Gastrocnemius medialis (tissue), 4 donors: ENCODE data around the gene FHOD3. TPM values are rescaled to one million over a fixed set of nuclear protein-coding genes. Genes with fewer than 3 reads are reported as not detected.
A peak's percentile ranks its signal among the peaks of the same experiment; 100 is the strongest.

Source experiments
- ATAC-seq, 2 donors: fragments of 150-250 bp; one replicate each; pipeline ENCODE4 v1.9.1; 2016
- DNase-seq, 2 donors: peaks; one replicate each; pipeline ENCODE4 v3.0.0-alpha.2; 2019
- H3K27ac ChIP-seq, 4 donors: fragments of 200-600 bp; sonication (generic); 1 replicate in 1 of 4; 2 replicates in 3 of 4; pipeline ENCODE4 v1.5.1; 2016 to 2018; ENCODE audit warnings: mild to moderate bottlenecking in 2 of 4, moderate library complexity in 1 of 4
- H3K27me3 ChIP-seq, 3 donors: fragments of 200-600 bp; sonication (generic) in 2 of 3; 1 replicate in 1 of 3; 2 replicates in 2 of 3; pipeline versions ENCODE4 v1.5.1 to v1.6.0; 2016 to 2019; ENCODE audit warnings: mild to moderate bottlenecking in 1 of 3, moderate library complexity in 1 of 3
- H3K36me3 ChIP-seq, 2 donors: fragments of 200-600 bp; sonication (generic) in 1 of 2; one replicate each; pipeline ENCODE4 v1.5.1; 2017 to 2018
- H3K4me1 ChIP-seq, 2 donors: fragments of 200-600 bp; sonication (generic) in 1 of 2; one replicate each; pipeline ENCODE4 v1.5.1; 2016 to 2017; ENCODE audit warnings: mild to moderate bottlenecking in 2 of 2
- H3K4me3 ChIP-seq, 4 donors: fragments of 200-600 bp; sonication (generic) in 3 of 4; 1 replicate in 1 of 4; 2 replicates in 3 of 4; pipeline ENCODE4 v1.5.1; 2016 to 2019; ENCODE audit warnings: mild to moderate bottlenecking in 2 of 4
- H3K9me3 ChIP-seq, 3 donors: fragments of 200-600 bp; sonication (generic) in 2 of 3; 1 replicate in 1 of 3; 2 replicates in 2 of 3; pipeline ENCODE4 v1.5.1; 2016 to 2019
- CTCF ChIP-seq, 5 experiments: fragments of 450-650 bp in 3 of 5; fragments of 200-600 bp in 2 of 5; sonication (generic) in 2 of 5; IDR thresholded peaks in 4 of 5; conservative IDR thresholded peaks in 1 of 5; 1 replicate in 4 of 5; 2 replicates in 1 of 5; pipeline ENCODE4 v1.5.1; 2016 to 2019; ENCODE audit warnings: antibody characterized with exemption in 5 of 5, mild to moderate bottlenecking in 3 of 5, moderate library complexity in 3 of 5
- POLR2A ChIP-seq, 2 donors: fragments of 450-650 bp; IDR thresholded peaks; one replicate each; pipeline ENCODE4 v1.6.1; 2017; ENCODE audit warnings: antibody characterized with exemption in 2 of 2, mild to moderate bottlenecking in 2 of 2, moderate library complexity in 2 of 2
- in situ Hi-C, 4 donors: fragments of 200-750 bp; cut with MboI; loops; one replicate each; pipeline versions ENCODE4 v1.15.0 to v1.8.0; 2017; ENCODE audit warnings: low sequenced_read_pairs in 4 of 4
- intact Hi-C: fragments of 100-400 bp; cut with DNase I; formaldehyde crosslinking; loops from one replicate; pipeline ENCODE4 v1.15.1; 2023; ENCODE audit warnings: low total_unique reads
- total RNA-seq, 4 donors: library from RNA; depleted of rRNA; stranded (reverse); fragments of >200 nt; gene quantifications; one replicate each; pipeline versions ENCODE4 v1.1.0 to v1.2.3, GENCODE V29; 2016

The FHOD3 gene
- total RNA-seq, 4 donors from 2014 or later: 10.0 to 32.5 (median 17.0) TPM

- TF ChIP-seq POLR2A (IDR thresholded peaks at IDR 0.05): no peak
- peak in 1 of 5 experiments; percentile 11 for TF ChIP-seq CTCF (IDR thresholded peaks at IDR 0.05 in 4 of 5, conservative IDR thresholded peaks at IDR 0.05 in 1 of 5)
These were observed 680 bp upstream of the FHOD3 start for GRCh38 chr18:36296650-36297416.

GRCh38 chr18:36298126-36298741 lies 721 bp downstream of the FHOD3 start:
- H3K9me3 ChIP-seq: no peaks in the 10 kb centered on the region
- H3K27me3 ChIP-seq: no peaks in the 10 kb centered on the region
- peak overlapping the region; percentile 66 to 99 (median 74) for H3K4me3 ChIP-seq
- peak overlapping the region; percentile 71 to 87 (median 82) for H3K27ac ChIP-seq
- H3K36me3 ChIP-seq: no peaks in the 10 kb centered on the region
- ATAC-seq: peak; percentile 14 to 36
- TF ChIP-seq CTCF (IDR thresholded peaks at IDR 0.05 in 4 of 5, conservative IDR thresholded peaks at IDR 0.05 in 1 of 5) (no peak), POLR2A (IDR thresholded peaks at IDR 0.05) (no peak)
- intact Hi-C loops: loop anchor here (5.0 kb wide), 1 partner anchor 171 kb away; the partner anchor contains the start of genes ELP2 and SLC39A6
- in situ Hi-C loops: loop anchor here in 2 of 4 donors (25.0 kb wide), 2 partner anchors 264 to 536 kb away; no protein-coding TSS in a partner anchor
- DNase-seq: no peak
- H3K4me1 ChIP-seq: peaks cover 21 to 42% of the 10 kb centered on the region in 2 donors

More at GRCh38 chr18:36296650-36297416, 680 bp upstream of the FHOD3 start:
- Histone ChIP-seq H3K4me1 (peaks cover 9 to 28% of the 10 kb centered on the region in 2 donors), H3K9me3 (no peaks in the 10 kb centered on the region), H3K27ac (peak overlapping the region; percentile 71 to 87 (median 82)), H3K36me3 (no peaks in the 10 kb centered on the region), H3K4me3 (peak overlapping the region; percentile 66 to 99 (median 74)), H3K27me3 (no peaks in the 10 kb centered on the region)
- ATAC-seq (peak; percentile 37 to 38), DNase-seq (no peak)
- in situ Hi-C loops (loop anchor here in 2 of 4 donors (25.0 kb wide), 2 partner anchors 265 to 535 kb away; no protein-coding TSS in a partner anchor), intact Hi-C loops (loop anchor here (2.0 to 5.0 kb wide), 3 partner anchors 170 to 276 kb away; partner anchors contain the start of genes ELP2 and SLC39A6)

- H3K9me3 ChIP-seq: no peaks in the 10 kb centered on the region
- ATAC-seq (no peak), DNase-seq (no peak)
- TF ChIP-seq CTCF (IDR thresholded peaks at IDR 0.05 in 4 of 5, conservative IDR thresholded peaks at IDR 0.05 in 1 of 5) (no peak), POLR2A (IDR thresholded peaks at IDR 0.05) (no peak)
- peaks cover 26 to 48% of the 10 kb centered on the region in 2 donors for H3K4me1 ChIP-seq
- in situ Hi-C loops: loop anchor here in 2 of 4 donors (25.0 kb wide), 2 partner anchors 263 to 537 kb away; no protein-coding TSS in a partner anchor
- H3K27me3 ChIP-seq: no peaks in the 10 kb centered on the region
- no peaks in the 10 kb centered on the region for H3K36me3 ChIP-seq
- H3K4me3 ChIP-seq: peak overlapping the region in 2 of 4 donors; percentile 66 to 99
- intact Hi-C loops: loop anchor here (5.0 kb wide), 1 partner anchor 172 kb away; the partner anchor contains the start of genes ELP2 and SLC39A6
- H3K27ac ChIP-seq: no peak overlapping the region
These were observed 1.5 kb downstream of the FHOD3 start for GRCh38 chr18:36299015-36299414.

GRCh38 chr18:36300211-36300610 lies 2.7 kb downstream of the FHOD3 start:
- Histone ChIP-seq H3K36me3 (no peaks in the 10 kb centered on the region), H3K9me3 (no peaks in the 10 kb centered on the region), H3K4me3 (no peak overlapping the region), H3K27ac (peak overlapping the region in 1 of 4 donors; percentile 6), H3K27me3 (no peaks in the 10 kb centered on the region), H3K4me1 (peaks cover 38 to 59% of the 10 kb centered on the region in 2 donors)
- intact Hi-C loops: loop anchor here (5.0 to 10.0 kb wide), 2 partner anchors 92 to 365 kb away; no protein-coding TSS in a partner anchor
- TF ChIP-seq POLR2A (IDR thresholded peaks at IDR 0.05) (no peak), CTCF (IDR thresholded peaks at IDR 0.05 in 4 of 5, conservative IDR thresholded peaks at IDR 0.05 in 1 of 5) (no peak)
- in situ Hi-C loops: no loop called here
- DNase-seq (no peak), ATAC-seq (no peak)
